Measurements from ENCODE around the gene PDCD11. TPM values are rescaled to one million over a fixed set of nuclear protein-coding genes. Genes with fewer than 3 reads are reported as not detected.

PDCD11 gene
- total RNA-seq, 1 donor from 2014 or later: 72.8 TPM

DNA sequence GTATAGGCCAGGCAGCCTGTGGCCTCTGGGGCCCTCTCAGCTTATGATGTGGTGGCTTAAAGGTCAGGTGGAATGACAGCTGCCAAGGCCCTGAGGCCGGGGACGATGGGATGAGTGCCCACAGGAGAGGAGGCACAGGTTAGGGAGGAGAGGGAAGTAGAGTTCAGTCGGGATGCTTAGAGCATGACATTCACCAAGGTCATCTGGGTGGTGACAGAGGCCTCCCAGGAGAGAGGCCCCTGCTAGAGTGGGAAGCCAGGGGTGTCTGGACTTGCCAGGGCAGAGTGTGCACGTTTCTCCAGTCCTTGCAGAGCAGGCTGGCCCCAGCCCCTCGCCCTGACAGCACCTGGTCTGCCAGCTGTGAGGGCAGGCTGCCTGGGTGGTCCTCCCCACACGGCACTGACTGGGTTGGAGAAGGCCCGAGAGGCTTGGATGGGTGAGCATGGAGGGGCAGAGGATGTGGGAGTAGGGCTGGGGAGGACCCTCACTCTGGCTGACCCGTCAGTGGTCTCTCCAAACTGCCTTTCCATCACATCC, 60.8 kb downstream of the PDCD11 start:
- Histone ChIP-seq H3K4me2 (ENCODE audit: low read length) (no peak overlapping the region), H3K36me3 (ENCODE audit: insufficient read depth, low read length) (no peaks in the 10 kb centered on the region), H3K9me3 (ENCODE audit: insufficient read depth, low read depth, low read length) (no peaks in the 10 kb centered on the region), H3K9ac (ENCODE audit: low read length) (no peak overlapping the region), H3K27ac (ENCODE audit: low read depth, low read length) (no peak overlapping the region), H2AFZ (ENCODE audit: low read depth, low read length) (no peak overlapping the region), H3K4me3 (ENCODE audit: insufficient read depth, low read depth, low read length) (no peak overlapping the region), H3K4me1 (ENCODE audit: insufficient read depth, low read length) (peaks cover 5% of the 10 kb centered on the region), H3K79me2 (ENCODE audit: insufficient read depth, low read length) (no peaks in the 10 kb centered on the region), H3K27me3 (ENCODE audit: insufficient read depth, low read length) (peaks cover 3% of the 10 kb centered on the region), H4K20me1 (ENCODE audit: insufficient read depth, low read length) (no peaks in the 10 kb centered on the region)
- FAIRE-seq (no peak), DNase-seq (ENCODE audit: low read depth) (no peak)
- no peak overlapping the region for H3K4me3 Mint-ChIP-seq (ENCODE audit: unreplicated experiment)
- H3K27me3 Mint-ChIP-seq (ENCODE audit: low read depth, unreplicated experiment): peaks cover 7% of the 10 kb centered on the region
- no peak overlapping the region for H3K27ac Mint-ChIP-seq (ENCODE audit: unreplicated experiment)
- peaks cover 7% of the 10 kb centered on the region for H3K4me1 Mint-ChIP-seq (ENCODE audit: low read depth, unreplicated experiment)
- TF ChIP-seq, protein P1, sequence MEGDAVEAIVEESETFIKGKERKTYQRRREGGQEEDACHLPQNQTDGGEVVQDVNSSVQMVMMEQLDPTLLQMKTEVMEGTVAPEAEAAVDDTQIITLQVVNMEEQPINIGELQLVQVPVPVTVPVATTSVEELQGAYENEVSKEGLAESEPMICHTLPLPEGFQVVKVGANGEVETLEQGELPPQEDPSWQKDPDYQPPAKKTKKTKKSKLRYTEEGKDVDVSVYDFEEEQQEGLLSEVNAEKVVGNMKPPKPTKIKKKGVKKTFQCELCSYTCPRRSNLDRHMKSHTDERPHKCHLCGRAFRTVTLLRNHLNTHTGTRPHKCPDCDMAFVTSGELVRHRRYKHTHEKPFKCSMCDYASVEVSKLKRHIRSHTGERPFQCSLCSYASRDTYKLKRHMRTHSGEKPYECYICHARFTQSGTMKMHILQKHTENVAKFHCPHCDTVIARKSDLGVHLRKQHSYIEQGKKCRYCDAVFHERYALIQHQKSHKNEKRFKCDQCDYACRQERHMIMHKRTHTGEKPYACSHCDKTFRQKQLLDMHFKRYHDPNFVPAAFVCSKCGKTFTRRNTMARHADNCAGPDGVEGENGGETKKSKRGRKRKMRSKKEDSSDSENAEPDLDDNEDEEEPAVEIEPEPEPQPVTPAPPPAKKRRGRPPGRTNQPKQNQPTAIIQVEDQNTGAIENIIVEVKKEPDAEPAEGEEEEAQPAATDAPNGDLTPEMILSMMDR (IDR thresholded peaks at IDR 0.05; ENCODE audit: insufficient read depth, low read depth, low read length): no peak
- TF ChIP-seq EZH2 (IDR thresholded peaks at IDR 0.05; ENCODE audit: insufficient read depth, low read length): no peak
- peaks cover 6% of the 10 kb centered on the region for H3K36me3 Mint-ChIP-seq (ENCODE audit: low read depth, unreplicated experiment)
- peaks cover 2% of the 10 kb centered on the region for H3K9me3 Mint-ChIP-seq (ENCODE audit: unreplicated experiment)

DNA sequence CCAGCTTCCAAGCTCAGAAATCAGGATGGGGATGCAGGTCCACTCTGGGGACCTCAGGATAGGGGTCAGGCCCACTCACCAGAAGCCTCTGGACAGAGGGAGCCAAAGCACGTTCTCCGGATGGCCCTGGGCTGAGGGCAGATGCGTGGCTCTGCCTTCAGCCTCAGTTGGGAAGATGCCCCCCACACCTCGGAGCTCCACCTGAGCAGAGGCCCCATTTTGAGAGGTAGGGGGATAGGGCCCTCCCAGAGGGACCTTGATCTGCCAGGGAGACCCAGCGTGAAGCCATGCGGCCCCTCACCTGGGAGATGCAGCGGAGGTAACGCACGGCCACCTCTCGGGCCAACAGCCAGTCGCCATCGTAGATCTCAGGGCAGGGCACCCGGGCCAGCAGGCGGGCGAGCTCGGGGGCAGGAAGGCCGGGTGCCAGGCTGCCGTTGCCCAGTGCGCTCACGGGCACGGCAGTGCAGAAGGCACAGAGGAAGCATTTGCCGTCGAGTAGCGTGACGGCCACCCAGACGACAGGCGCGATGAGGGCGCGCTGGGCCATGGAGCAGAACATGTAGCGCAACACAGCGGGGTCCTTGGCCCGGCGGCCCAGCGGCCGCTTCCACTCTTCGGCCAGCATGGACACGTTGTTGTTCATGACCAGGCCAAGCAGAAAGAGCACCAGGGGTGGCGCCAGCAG, 61.6 kb downstream of the PDCD11 start:
- H3K27me3 Mint-ChIP-seq (ENCODE audit: low read depth, unreplicated experiment): peaks cover 10% of the 10 kb centered on the region

More for the DNA sequence above, 61.6 kb downstream of the PDCD11 start:
- Histone ChIP-seq H3K9ac (ENCODE audit: low read length) (no peak overlapping the region), H3K27ac (ENCODE audit: low read depth, low read length) (no peak overlapping the region), H4K20me1 (ENCODE audit: insufficient read depth, low read length) (no peaks in the 10 kb centered on the region), H3K36me3 (ENCODE audit: insufficient read depth, low read length) (no peaks in the 10 kb centered on the region), H3K9me3 (ENCODE audit: insufficient read depth, low read depth, low read length) (no peaks in the 10 kb centered on the region), H3K79me2 (ENCODE audit: insufficient read depth, low read length) (no peaks in the 10 kb centered on the region), H2AFZ (ENCODE audit: low read depth, low read length) (no peak overlapping the region), H3K27me3 (ENCODE audit: insufficient read depth, low read length) (peaks cover 7% of the 10 kb centered on the region), H3K4me1 (ENCODE audit: insufficient read depth, low read length) (no peaks in the 10 kb centered on the region), H3K4me3 (ENCODE audit: insufficient read depth, low read depth, low read length) (no peak overlapping the region), H3K4me2 (ENCODE audit: low read length) (no peak overlapping the region)
- FAIRE-seq (no peak), DNase-seq (ENCODE audit: low read depth) (no peak)
- no peak overlapping the region for H3K4me3 Mint-ChIP-seq (ENCODE audit: unreplicated experiment)
- no peak for TF ChIP-seq EZH2 (IDR thresholded peaks at IDR 0.05; ENCODE audit: insufficient read depth, low read length)
- TF ChIP-seq, protein P1 (IDR thresholded peaks at IDR 0.05; ENCODE audit: insufficient read depth, low read depth, low read length): no peak
- peaks cover 6% of the 10 kb centered on the region for H3K36me3 Mint-ChIP-seq (ENCODE audit: low read depth, unreplicated experiment)
- peaks cover 7% of the 10 kb centered on the region for H3K4me1 Mint-ChIP-seq (ENCODE audit: low read depth, unreplicated experiment)
- H3K9me3 Mint-ChIP-seq (ENCODE audit: unreplicated experiment): peaks cover 2% of the 10 kb centered on the region
- no peak overlapping the region for H3K27ac Mint-ChIP-seq (ENCODE audit: unreplicated experiment)

Data from astrocyte (in vitro differentiated cells and primary cell).